ENCODE results near the gene TCTA. TPM values are rescaled to one million over a fixed set of nuclear protein-coding genes. Genes with fewer than 3 reads are reported as not detected.

The TCTA gene
- total RNA-seq, 1 donor = 27.7 TPM

DNA sequence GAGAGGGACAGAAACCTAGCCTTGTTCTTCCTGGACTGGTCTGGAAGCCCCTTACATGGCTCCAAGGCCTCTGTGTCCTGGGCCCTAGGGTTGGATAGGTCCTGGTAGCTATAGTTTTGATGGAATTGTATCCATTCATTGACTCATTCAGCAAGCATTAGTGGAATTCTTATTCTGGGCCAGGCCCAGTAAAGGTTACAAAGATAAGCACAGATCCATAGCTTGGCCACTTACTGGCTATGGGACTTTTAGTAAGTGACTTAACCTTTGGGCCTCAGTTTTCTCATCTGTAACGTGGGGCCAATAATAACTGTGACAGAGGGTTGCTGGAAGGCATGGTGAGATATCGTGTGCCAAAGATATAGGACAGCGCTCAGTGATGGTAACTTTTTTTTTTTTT is 44.2 kb downstream of the TCTA start:
- no peak for DNase-seq (ENCODE audit: low read depth in 2 of 3, low spot score in 2 of 3)

DNA sequence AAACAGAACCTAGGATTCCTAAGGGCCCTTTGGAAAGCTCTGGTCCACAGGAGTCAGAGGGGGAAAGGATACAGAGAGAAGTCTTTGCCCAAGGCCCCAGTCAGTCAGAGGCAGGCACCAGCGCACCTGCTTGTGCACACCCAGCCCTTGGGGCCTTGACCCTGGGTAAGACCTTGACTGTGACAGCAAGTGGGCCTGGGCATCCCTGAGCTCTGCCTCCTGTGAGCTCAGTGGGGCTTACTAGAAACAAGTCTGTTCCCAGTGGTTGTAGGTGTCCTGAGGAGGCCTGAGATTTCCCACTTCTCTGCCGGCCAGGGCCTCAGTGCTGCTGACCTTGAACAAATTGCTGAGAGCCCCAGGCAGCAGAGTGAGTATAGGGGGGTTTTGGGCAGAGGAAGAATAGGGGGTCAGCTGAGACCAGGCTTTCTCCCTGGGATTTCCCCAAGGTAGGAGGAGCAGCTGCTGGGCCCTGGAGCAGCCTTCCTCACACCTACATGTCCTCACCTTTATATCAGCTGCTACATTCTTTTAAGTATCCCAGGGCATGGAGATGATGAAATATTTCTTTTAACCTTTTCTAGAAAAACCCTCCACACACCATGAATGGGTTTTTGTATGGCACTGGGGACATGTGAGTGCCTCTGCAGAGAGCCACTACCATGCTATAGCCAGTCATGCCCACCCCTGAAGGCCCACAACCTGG is 48.1 kb downstream of the TCTA start:
- DNase-seq (ENCODE audit: low read depth in 2 of 3, low spot score in 2 of 3) = no peak

DNA sequence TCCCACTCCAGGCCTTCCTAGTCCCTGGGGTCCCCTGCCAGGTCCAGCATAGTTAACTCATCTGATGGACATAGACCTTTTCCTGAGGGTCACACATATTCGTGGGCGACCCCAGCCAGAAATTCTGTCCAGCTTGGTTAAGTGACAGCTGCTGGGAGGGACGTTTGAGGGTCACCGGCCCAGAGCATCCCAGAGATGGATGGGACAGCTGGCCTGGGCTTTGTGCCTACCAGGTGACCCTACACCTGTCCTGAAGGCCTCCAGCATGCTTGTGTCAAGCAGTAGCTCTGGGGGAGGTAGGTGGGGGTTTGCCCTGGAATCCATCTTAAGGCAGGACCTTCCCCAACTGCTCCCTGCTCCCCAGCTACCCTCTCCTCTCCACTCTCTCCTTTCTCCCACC is 48.7 kb downstream of the TCTA start:
- no peak for DNase-seq (ENCODE audit: low read depth in 2 of 3, low spot score in 2 of 3)

DNA sequence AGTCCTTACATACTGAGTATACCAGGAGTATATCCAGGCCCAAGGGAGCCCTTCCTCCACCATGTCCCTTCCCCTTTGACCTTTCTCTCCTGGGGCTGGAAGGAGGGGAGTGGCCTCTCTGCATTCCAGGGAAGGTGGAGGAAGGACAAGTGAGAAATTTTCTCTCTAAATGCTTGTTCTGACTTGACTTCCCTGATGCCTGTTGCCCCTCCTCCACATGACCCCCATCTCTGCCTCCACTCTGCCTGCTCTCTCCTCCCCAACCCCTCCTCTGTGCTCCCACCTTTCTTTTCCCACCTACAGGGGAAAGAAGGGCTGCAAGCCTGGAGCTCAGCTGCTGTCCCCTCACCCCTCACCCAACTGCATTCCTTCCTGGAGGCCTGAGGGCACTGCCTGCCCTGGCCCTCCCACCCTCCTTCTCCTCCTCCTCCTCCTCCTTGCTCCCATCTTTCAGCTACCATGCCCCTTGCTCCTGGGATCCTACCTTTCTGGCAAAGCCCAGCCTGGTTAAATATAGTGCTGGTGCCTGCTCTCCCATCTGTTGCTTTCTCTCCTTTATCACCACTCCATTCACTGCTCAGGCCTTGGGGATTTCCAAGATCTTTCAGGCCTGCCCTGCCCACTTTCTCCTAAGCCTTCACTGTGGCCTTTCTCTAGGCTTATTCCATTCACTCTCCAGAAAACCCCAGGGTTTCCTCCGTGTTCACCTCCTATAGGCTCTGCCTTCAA is 49.4 kb downstream of the TCTA start:
- no peak for DNase-seq (ENCODE audit: low read depth in 2 of 3, low spot score in 2 of 3)

DNA sequence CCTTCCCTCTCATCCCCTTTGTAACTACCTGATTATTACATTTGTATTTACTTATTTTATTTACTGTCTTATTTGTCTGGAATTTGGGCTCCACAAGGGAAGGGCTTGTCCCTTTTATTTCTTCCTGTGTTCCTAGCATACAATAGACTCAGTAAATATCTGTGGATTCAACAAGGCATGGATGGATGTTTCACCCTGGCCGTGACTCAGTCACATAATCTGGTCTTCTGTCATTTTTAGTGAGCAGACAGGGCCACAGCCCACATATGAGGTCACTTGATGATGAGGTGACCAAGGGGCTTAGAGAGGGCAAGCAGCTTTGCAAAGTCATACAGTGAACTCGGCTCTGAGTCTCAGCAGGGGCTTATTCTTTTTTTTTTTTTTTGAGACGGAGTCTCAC is 50.0 kb downstream of the TCTA start:
- DNase-seq (ENCODE audit: low read depth in 2 of 3, low spot score in 2 of 3) = no peak

DNA sequence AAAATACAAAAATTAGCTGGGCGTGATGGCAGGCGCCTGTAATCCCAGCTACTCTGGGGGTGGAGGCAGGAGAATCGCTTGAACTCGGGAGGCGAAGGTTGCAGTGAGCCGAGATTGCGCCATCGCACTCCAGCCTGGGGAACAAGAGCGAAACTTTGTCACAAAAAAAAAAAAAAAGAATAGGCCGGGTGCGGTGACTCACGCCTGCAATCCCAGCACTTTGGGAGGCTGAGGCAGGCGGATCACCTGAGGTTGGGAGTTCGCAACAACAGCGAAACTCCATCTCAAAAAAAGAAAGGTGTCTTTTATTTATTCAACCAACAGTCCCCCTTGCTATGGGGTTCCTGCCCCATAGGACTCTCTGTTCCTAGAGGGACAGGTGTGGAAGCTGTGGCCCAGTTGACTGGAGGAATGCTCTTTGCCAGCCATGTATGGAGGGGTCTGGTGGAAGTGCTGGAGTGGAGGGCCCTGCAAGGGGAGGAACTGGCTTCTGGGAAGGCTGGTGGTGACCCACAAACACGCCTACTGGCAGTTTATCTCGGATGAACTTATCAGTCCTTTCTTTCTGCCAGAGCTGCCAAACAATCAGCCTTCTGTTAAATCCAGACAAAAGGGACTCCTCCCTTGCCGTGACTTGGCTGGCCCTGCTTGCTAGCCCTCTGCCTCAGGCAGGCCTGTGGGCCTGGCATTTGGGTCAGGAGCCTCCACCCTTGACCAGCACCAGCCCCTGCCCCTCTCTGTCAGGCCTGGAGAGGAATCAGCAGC is 53.2 kb downstream of the TCTA start:
- peak in 1 of 3 donors; percentile 27 for DNase-seq (ENCODE audit: low read depth in 2 of 3, low spot score in 2 of 3)

Other genes starting within 250 kb of the TCTA start
- 61.4 TPM for gene CCDC71, start 246.1 kb upstream of the TCTA start, total RNA-seq
- 27.5 TPM for gene KLHDC8B, start 240.8 kb upstream of the TCTA start, total RNA-seq
- 3.2 TPM for gene C3orf62, start 135.2 kb upstream of the TCTA start, total RNA-seq
- 36.1 TPM for gene USP4, start 72.4 kb upstream of the TCTA start, total RNA-seq
- gene GPX1, start 54.1 kb upstream of the TCTA start, total RNA-seq = 550 TPM
- 399 TPM for gene RHOA, start 447 bp upstream of the TCTA start, total RNA-seq
- 20.5 TPM for gene AMT, start 10.1 kb downstream of the TCTA start, total RNA-seq
- 22.4 TPM for gene NICN1, start 16.9 kb downstream of the TCTA start, total RNA-seq
- 18.3 TPM for gene DAG1, start 57.8 kb downstream of the TCTA start, total RNA-seq
- gene BSN, start 142.1 kb downstream of the TCTA start, total RNA-seq = 0.27 TPM

All from hematopoietic multipotent progenitor cell (in vitro differentiated cells).